HG02571 (cell line): ENCODE measurements around the gene C2CD4B.

ENCODE experiments used
- ATAC-seq: cut with Tn5 transposase; IDR thresholded peaks from one replicate; pipeline ENCODE4 v1.9.1; 2021; ENCODE audit warnings: mild to moderate bottlenecking, moderate library complexity; ENCODE audit not compliant: unreplicated experiment

C2CD4B gene

GRCh38 chr15:62165104-62165792 is at the start of gene C2CD4B:
Gene C2CD4B, minus strand, starts transcription at chr15:62165285. Its CDS starts 301 bp downstream, at chr15:62164984.
- ATAC-seq = no peak

GRCh38 chr15:62212741-62213140 is 47.7 kb upstream of the C2CD4B start:
- ATAC-seq = no peak

- ATAC-seq = no peak
Measured at GRCh38 chr15:62211348-62211747, 46.3 kb upstream of the C2CD4B start.

GRCh38 chr15:62209821-62210220 is 44.7 kb upstream of the C2CD4B start:
- no peak for ATAC-seq

- no peak for ATAC-seq
Measured at GRCh38 chr15:62209322-62209721, 44.2 kb upstream of the C2CD4B start.

GRCh38 chr15:62208884-62209283 is 43.8 kb upstream of the C2CD4B start:
- no peak for ATAC-seq

- ATAC-seq = no peak
Measured at GRCh38 chr15:62208367-62208766, 43.3 kb upstream of the C2CD4B start.

- ATAC-seq = no peak
Measured at GRCh38 chr15:62190675-62191074, 25.6 kb upstream of the C2CD4B start.

- no peak for ATAC-seq
Measured at GRCh38 chr15:62190274-62190673, 25.2 kb upstream of the C2CD4B start.

- ATAC-seq = no peak
Measured at GRCh38 chr15:62188744-62189143, 23.7 kb upstream of the C2CD4B start.

- ATAC-seq = no peak
Measured at GRCh38 chr15:62187910-62188309, 22.8 kb upstream of the C2CD4B start.

GRCh38 chr15:62187425-62187824 is 22.3 kb upstream of the C2CD4B start:
- no peak for ATAC-seq

GRCh38 chr15:62186578-62186977 is 21.5 kb upstream of the C2CD4B start:
- no peak for ATAC-seq

GRCh38 chr15:62183130-62183529 is 18.0 kb upstream of the C2CD4B start:
- ATAC-seq = no peak

- ATAC-seq = no peak
Measured at GRCh38 chr15:62173215-62173614, 8.1 kb upstream of the C2CD4B start.

- no peak for ATAC-seq
Measured at GRCh38 chr15:62171882-62172281, 6.8 kb upstream of the C2CD4B start.

- no peak for ATAC-seq
Measured at GRCh38 chr15:62165793-62166375, 799 bp upstream of the C2CD4B start.

GRCh38 chr15:62164396-62165103 is 535 bp downstream of the C2CD4B start:
- no peak for ATAC-seq

GRCh38 chr15:62164014-62164395 is 1.1 kb downstream of the C2CD4B start:
- ATAC-seq = no peak

GRCh38 chr15:62163397-62164013 is 1.6 kb downstream of the C2CD4B start:
- no peak for ATAC-seq

GRCh38 chr15:62153228-62153627 is 11.9 kb downstream of the C2CD4B start:
- ATAC-seq = no peak

GRCh38 chr15:62150445-62150844 is 14.6 kb downstream of the C2CD4B start:
- no peak for ATAC-seq
